ENCODE measurements around the gene ZBTB26.

Gene ZBTB26

DNA sequence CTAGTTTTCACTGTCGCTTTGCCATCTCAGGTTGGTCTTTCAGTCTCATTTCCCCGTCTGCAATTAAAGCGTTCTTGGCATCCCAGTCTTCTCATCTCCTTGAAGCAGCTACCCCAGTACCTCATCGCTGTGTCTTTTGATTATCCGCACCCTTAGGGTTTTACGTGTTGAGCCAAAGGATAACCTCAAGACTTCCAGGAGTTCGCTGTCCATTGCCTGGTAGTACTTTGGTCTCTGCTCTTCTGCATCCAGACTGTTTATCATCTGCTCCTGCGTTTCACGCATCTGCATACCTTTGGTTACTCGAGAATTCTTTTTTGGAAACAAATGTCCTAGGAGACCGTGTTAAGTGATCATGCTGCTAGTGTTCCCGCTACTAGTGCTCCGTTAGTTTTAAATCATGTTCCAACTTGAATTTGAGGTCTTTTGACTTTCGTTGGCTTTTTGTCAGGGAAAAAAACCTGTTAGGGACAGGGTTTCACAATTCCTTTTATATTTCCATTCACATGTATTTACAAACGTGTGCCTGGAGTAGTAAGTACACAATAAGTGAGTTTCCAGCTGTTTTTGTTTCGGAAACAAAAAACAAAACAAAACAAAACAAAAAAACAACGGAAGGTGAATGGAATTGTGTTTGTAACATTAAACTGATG is 10.4 kb upstream of the ZBTB26 start:
- H3K4me3 ChIP-seq (ENCODE audit: control insufficient read depth, low read depth, low read length), result peak overlapping the region; percentile 89
- DNase-seq (ENCODE audit: low read depth), result no peak
- TF ChIP-seq, protein P1, sequence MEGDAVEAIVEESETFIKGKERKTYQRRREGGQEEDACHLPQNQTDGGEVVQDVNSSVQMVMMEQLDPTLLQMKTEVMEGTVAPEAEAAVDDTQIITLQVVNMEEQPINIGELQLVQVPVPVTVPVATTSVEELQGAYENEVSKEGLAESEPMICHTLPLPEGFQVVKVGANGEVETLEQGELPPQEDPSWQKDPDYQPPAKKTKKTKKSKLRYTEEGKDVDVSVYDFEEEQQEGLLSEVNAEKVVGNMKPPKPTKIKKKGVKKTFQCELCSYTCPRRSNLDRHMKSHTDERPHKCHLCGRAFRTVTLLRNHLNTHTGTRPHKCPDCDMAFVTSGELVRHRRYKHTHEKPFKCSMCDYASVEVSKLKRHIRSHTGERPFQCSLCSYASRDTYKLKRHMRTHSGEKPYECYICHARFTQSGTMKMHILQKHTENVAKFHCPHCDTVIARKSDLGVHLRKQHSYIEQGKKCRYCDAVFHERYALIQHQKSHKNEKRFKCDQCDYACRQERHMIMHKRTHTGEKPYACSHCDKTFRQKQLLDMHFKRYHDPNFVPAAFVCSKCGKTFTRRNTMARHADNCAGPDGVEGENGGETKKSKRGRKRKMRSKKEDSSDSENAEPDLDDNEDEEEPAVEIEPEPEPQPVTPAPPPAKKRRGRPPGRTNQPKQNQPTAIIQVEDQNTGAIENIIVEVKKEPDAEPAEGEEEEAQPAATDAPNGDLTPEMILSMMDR (IDR thresholded peaks at IDR 0.05; ENCODE audit: control insufficient read depth, insufficient read depth, low read depth, low read length, missing control alignments), result no peak

DNA sequence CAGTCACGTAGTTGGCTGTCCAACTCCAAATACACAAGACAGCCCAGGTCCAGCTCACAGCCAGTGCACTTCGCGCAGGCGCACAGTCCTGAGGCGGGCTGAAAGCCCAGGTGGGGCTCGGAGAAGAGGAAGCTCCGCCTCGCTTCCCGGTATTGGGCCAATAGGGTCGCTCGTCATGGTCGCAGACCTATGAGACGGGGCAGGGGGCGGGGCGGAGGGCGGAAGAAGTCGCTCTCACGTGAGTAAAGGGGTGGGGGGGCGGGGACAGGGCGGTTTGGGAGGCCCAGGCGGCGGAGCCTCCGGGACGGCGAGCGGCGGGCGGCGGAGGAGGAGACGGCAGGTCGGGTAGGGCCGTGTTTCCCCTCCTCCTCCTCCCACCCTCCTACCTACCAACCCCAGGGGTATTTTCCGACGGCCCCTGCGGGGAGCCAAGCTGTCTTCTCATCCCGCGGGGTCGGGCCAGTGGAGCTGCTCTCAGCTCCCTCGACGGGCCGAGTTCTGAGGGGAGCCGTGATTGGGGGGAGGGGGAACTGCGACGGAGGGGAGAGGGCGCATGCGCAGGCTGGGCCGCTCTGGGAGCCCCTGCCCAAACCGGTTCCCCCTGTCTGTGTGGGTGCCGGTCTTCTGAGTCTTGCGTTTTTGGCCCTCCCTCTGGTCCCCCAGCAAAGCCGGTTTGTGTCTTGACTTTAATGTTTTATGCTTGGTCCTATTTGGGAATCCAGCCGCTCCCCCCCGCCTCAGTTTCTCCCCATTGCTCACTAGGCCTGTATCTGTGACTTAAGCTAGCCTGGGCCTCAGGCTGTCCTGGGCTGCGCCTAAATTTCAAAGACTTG is 9.7 kb upstream of the ZBTB26 start, which contains the start of gene RABGAP1:
Gene RABGAP1, plus strand, starts transcription at position 272 of the 833 bp plus-strand sequence. CDS start 16,040 bp downstream, outside the sequence.
- peak within 1 kb of the TSS; percentile 89 for H3K4me3 ChIP-seq (ENCODE audit: control insufficient read depth, low read depth, low read length)
- peak; percentile 91 for DNase-seq (ENCODE audit: low read depth)
- TF ChIP-seq, protein P1 (IDR thresholded peaks at IDR 0.05; ENCODE audit: control insufficient read depth, insufficient read depth, low read depth, low read length, missing control alignments), result no peak

DNA sequence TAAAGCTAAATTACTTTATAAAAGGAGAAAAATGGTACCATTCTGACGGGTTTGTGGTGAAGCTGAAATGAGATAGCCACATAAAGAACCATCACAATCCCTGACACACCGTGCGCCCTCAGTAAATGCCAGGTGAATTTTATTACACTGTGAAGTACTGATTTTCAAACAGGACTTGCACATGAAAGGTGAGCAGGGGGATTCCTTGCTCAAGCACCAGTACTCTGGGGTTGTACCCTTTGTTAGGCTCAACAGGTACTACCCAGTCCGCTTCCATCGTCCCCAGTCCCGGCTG is 9.1 kb upstream of the ZBTB26 start:
- no peak for DNase-seq (ENCODE audit: low read depth)
- TF ChIP-seq, protein P1 (IDR thresholded peaks at IDR 0.05; ENCODE audit: control insufficient read depth, insufficient read depth, low read depth, low read length, missing control alignments), result no peak
- H3K4me3 ChIP-seq (ENCODE audit: control insufficient read depth, low read depth, low read length), result peak overlapping the region; percentile 30

DNA sequence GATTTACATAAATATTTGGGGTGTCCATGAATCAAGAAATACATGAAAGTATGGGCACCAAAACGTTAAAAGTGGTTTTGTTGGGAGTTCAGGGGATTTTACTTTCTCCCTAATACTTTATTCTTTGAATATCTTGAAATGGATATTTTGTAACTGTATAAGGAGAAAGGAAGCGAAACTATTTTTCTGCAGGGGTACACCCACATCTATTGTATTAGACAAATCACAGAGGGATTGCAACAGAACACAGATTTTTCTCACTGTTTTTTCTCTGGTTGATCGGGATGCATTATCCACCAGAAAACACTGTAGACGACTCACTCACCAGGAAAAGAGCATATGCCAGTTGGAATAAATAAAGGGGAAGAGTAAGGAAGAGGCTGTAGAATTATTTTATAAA is 8.3 kb upstream of the ZBTB26 start:
- no peak overlapping the region for H3K4me3 ChIP-seq (ENCODE audit: control insufficient read depth, low read depth, low read length)
- DNase-seq (ENCODE audit: low read depth), result no peak
- TF ChIP-seq, protein P1 (IDR thresholded peaks at IDR 0.05; ENCODE audit: control insufficient read depth, insufficient read depth, low read depth, low read length, missing control alignments), result no peak

DNA sequence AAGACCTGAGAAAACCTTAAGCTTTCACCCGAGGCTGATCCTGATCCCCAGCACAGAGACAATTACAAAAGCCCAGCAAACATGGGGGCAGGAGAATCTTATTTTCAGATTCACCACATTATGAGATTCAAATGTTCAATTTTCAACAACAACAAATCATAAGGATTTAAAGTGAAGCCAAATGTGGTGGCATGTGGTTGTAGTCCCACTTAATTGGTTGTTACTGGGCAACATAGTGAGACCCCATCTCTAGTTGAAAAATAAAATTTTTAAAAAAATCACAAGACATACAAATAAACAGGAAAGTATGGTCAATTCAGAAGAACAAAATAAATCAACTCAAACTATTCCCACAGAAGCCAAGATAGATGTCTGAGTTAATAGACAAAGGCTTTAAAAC is 5.6 kb upstream of the ZBTB26 start:
- TF ChIP-seq, protein P1 (IDR thresholded peaks at IDR 0.05; ENCODE audit: control insufficient read depth, insufficient read depth, low read depth, low read length, missing control alignments), result no peak
- no peak overlapping the region for H3K4me3 ChIP-seq (ENCODE audit: control insufficient read depth, low read depth, low read length)
- no peak for DNase-seq (ENCODE audit: low read depth)

DNA sequence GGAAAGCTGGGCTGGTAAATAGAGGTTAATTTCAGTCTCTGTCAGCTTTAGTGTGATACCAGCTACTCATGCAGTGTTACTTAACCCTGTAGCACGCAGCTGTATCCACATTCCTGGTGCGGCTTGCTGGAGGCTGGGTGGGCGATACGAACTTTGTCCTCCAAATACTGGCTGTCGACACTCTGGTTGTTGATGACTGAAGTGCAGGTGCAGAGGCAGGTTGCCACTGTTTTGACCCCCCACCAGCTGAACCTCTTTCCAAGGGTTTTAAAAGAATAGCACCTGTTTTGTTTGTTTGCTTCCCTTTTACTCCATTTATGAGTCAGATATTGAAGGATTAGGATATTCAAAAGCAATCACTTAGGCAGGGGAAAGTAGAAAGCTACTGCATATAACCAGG is 5.2 kb upstream of the ZBTB26 start:
- TF ChIP-seq, protein P1 (IDR thresholded peaks at IDR 0.05; ENCODE audit: control insufficient read depth, insufficient read depth, low read depth, low read length, missing control alignments), result no peak
- no peak overlapping the region for H3K4me3 ChIP-seq (ENCODE audit: control insufficient read depth, low read depth, low read length)
- no peak for DNase-seq (ENCODE audit: low read depth)

Data from AG09309 (cell line).